GM18861 (cell line): ENCODE data around the gene TAF6.
A peak's percentile ranks its signal among the peaks of the same experiment; 100 is the strongest.

Source experiments
- ATAC-seq: cut with Tn5 transposase; IDR thresholded peaks from one replicate; pipeline ENCODE4 v1.9.1; 2021; ENCODE audit not compliant: unreplicated experiment

The TAF6 gene

DNA sequence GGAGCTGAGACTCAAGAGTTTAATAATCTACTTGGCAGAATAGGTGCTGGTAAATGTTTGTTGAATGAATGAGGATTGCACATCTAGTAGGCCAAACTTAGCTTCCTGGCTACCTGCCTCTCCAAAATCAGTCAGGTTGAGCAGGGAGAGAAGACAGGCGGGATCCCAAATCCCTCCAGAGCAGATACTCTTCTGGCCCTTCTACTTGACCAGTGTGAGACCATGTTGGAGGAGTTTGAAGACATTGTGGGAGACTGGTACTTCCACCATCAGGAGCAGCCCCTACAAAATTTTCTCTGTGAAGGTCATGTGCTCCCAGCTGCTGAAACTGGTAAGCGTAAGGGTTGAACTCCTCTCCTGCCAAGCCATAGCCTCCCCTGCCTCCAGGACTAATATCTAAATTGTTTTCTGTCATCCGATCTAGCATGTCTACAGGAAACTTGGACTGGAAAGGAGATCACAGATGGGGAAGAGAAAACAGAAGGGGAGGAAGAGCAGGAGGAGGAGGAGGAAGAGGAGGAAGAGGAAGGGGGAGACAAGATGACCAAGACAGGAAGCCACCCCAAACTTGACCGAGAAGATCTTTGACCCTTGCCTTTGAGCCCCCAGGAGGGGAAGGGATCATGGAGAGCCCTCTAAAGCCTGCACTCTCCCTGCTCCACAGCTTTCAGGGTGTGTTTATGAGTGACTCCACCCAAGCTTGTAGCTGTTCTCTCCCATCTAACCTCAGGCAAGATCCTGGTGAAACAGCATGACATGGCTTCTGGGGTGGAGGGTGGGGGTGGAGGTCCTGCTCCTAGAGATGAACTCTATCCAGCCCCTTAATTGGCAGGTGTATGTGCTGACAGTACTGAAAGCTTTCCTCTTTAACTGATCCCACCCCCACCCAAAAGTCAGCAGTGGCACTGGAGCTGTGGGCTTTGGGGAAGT lies 5.4 kb upstream of the TAF6 start:
- no peak for ATAC-seq

DNA sequence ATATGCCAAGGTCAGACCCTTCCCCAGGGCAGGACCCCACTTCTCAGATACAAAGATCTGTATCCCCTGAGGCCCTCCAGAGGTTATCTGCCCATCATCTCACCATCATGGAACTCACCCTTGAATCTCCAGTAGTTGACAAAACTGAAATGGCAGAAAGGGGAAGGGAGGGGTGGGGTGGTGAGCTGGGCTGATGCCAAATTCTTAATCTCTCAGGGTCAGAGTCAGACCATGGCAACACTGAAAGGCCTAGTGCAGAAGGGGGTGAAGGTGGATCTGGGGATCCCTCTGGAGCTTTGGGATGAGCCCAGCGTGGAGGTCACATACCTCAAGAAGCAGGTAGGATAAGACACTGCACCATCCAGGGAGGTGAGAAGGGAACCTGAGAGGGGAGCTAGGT lies 3.4 kb upstream of the TAF6 start:
- no peak for ATAC-seq

DNA sequence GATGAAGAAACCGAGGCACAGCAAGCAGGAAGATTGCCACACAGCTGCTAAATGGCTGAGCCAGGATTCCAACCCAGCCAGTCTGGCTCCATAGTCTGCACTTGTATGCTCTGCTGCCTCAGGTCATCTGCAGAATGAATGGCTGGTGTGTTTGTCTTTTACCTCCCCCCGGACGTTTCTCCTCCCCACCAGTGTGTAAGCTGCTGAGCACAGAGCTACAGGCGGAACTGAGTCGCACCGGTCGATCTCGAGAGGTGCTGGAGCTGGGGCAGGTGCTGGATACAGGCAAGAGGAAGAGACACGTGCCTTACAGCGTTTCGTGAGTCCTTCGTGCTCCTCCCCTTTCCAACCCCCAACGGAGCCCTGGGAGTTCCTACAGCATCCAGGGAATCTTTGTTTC lies 2.9 kb upstream of the TAF6 start:
- no peak for ATAC-seq

DNA sequence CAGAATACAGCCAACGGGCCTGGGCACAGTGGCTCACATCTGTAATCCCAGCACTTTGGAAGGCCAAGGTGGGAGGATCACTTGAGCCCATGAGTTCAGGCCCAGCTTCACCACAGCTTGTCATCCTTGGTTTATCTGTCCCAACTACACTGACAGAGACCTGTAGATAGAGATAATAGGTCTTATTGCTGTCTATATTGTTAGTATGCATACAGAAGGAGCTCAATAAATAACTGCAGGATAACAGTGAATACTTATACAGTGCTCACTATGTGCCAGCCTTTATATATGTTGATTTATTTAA lies 1.5 kb upstream of the TAF6 start:
- ATAC-seq = no peak

DNA sequence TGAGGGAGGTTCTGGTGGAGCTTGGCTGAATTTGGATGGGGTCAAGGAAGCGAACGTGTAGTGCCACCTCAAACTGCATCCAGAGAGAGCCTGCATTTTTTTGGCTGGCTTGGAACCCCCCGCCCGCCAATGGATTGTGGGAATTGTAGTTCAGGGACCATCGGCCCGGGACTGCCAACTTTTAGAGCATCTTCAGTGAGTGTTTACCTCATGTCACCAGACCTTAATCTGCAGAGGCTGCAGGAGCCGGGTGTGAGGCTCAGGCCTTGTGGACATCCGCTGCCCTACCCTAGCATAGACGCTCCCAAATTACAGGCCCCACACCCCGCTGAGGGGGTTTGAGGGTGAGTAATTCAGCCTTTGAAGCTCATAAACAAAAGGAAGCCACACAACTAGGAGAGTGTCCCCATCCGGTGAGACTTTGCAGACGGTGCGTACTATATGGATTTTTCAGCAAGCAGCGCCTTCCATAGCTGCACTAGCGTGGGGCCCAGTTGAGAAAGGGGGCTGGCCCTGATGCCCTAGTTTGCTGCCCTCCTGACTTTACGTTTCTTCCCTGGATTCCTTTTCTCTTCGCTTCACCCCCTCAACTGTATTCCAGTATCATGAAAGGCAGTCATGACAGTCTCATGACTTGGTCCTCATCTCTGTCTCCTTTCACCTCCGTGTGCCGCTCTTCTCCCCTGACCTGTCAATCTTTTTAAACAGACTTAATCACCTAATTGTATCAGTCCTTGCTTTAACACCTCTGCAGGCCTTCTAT lies 993 bp upstream of the TAF6 start:
- ATAC-seq = peak; percentile 35

DNA sequence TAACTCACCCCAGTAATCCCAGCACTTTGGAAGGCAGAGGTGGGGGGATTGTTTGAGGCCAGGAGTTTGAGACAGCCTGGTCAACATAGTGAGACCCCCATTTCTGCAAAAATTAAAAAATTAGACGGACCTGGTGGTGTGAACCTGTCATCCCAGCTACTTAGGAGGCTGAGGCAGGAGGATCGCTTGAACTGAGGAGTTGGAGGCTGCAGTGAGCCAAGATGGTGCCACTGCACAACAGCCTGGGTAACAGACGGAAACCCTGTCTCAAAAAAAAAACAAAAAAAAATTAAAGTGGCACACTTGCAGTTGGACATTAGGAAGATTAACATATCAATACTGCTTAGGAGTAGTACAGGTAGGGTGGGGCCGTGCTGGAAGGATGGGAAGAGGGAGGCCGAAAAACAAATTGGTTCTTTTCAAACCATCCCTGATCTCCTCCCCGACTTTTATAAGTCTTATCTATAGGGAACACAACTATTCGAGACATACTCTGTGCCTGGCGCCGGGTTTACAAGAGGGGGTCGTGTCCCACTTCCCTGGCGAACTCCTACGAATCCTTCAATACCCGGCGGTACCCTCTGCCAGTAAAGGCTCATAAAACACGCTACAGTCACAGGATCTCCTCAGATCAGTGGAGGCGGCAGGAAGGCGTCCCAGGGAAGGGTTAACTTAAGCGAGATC lies 628 bp downstream of the TAF6 start:
- no peak for ATAC-seq

DNA sequence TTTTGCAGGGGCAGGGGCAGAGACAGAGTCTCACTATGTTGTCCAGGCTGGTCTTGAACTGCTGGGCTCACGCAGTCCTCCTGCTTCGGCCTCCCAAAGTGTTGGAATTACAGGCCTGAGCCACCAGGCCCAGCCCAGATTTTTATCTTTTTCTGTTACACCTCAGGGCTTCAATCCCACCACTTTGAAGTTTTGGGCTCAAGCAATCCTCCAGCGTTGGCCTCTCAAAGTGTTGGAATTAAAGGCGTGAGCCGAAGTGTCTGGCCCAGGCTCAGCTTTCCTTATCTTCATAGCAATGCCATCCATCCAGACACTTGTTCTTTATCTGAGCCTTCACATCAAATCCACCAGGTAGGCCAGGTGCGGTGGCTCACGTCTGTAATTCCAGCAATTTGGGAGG lies 4.1 kb downstream of the TAF6 start:
- ATAC-seq = no peak

DNA sequence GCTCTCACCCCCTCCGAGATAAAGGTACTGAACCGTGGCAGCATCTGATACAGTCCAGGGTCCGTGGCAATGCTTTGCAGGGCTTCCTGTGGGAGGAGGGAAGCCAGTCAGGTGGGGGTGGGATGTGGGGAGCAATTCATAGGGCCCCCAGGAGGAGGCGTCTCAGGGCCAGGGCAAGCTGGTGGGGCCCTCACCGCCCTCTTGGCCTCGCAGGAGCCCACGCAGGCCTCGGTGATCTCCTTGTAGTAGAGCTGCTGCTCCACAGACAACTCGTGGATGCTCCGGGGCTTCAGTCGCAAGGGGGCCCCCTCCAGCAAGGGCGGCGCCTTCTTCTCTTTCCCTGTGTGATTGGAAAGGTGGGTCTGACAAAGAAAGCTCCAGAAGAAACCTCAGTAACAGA lies 7.2 kb downstream of the TAF6 start:
- no peak for ATAC-seq

DNA sequence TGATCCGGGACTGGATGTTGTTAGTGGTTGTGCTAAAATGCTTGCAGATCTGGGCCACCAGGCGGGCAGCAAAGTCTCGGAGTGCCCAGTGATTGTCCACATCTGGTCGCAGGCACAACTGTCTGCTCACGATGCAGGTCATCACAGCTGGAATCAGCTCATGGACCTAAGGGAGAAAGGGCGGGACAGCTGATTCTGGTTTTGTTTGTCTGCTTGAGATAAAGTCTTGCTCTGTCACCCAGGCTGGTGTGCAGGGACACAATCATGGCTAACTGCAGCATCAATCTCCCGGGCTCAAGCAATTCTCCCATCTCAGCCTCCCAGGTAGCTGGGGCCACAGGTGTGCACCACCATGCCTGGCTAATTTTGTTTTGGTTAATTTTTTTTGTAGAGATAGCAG lies 8.0 kb downstream of the TAF6 start:
- ATAC-seq = no peak

DNA sequence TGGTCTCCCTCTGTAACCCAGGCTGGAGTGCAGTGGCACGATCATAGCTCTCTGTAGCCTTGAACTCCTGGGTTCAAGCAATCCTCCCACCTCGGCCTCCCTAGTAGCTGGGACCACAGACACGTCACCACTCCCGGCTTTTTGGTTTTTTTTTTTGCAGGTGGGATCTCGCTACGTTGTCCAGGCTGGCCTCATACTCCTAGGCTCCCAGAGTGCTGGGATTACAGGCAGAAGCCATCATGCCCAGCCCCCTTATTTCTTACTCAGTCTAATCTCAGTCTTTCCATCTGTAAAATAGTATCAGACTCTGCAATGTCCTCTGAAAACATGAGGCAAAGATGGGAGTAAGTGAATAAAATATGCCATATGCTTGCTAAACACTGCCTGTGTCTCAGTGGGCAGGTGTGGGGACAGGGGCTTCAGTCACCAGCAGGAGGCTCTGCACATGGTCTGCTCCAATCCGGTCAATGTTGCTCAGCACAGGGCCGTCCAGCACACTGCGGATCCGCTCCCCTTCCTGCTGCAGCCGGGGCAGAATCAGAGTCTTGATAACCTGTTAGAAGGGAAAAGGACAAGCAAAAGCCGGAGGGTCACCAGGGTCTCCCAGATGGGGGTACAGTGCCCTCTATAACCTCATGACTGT lies 9.5 kb downstream of the TAF6 start:
- no peak for ATAC-seq

DNA sequence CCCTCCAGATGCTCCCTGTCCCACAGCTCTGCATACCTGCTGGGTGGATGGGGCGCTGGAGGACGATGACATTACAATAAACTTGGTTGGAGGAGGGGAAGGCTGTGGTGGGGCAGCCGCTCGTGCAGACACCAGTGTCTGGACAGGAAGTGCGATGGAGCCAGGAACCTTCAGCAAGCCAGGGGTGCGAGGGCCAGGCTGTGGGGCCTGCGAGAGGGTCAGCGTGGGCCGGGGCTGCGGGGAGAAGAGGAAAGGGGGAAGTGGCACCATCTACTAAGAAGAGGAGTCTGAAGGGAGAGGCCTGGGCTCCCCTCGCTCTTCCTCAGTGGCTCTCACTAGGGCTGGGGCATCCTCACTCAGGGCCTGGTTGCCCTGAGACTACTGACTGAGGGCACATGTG lies 11.3 kb downstream of the TAF6 start:
- ATAC-seq = no peak

DNA sequence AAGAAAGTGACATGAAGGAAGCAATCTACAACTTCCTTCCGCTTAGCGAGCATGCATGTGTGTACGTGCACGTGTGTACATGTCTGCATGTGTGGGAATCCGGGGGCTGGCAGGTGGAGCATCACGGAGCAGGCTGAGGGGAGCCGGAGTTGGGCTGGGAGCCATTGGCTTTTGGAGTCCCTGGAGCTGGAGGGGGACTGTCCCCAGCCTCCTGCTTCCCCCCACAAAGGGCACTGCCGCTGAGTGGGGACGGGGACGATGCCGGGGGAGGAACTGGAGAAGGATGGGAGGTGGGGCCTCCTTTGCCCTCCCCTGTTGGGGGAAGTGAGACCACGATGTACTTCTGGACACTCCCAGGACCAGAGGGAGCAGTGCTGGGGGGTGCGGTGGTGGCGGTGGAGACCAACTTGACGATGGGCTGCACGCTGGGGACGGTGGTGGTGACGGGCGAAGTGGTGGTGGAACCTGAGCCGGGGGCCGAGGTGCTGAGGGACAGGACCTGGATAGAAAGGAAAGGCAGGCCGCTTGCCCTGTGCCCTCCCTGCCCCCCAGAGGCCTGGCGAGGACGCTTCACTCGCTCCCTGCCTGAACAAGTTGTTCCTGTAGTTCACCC lies 11.9 kb downstream of the TAF6 start:
- no peak for ATAC-seq

DNA sequence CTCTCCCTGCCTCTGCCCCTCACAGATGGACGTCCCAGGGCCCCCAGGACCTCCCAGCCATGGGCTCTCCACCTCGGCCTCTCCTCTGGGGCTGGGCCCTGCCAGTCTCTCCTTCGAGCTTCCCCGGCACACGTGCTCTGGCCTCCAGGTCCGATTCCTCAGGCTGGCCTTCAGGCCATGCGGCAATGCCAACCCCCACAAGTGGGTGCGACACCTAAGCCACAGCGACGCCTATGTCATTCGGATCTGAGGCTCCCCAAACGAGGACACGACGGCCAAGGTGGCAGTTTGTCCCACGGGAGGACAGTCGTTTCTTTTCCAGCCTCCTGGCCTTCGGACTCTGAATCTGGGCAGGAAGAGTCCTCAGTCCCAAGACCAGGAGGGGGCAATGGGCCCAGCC lies 12.5 kb downstream of the TAF6 start:
- no peak for ATAC-seq

DNA sequence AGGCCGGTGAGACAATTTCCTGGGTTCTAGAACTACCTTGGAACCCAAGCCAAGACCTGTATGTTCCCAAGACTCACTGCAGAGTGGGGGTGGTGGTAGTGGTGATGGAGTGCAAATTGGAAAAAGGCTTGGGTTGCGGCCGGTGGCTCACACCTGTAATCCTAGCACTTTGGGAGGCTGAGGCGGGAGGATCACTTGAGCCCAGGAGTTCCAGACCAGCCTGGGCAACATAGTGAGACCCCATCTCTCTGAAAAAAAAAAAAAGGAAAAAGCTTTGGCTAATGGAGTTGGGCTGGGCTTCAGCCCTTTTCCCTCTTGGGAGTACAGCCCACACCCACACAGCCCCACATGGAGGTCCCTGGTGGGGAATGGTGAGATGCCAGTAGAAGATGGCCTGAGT lies 13.6 kb downstream of the TAF6 start:
- no peak for ATAC-seq

DNA sequence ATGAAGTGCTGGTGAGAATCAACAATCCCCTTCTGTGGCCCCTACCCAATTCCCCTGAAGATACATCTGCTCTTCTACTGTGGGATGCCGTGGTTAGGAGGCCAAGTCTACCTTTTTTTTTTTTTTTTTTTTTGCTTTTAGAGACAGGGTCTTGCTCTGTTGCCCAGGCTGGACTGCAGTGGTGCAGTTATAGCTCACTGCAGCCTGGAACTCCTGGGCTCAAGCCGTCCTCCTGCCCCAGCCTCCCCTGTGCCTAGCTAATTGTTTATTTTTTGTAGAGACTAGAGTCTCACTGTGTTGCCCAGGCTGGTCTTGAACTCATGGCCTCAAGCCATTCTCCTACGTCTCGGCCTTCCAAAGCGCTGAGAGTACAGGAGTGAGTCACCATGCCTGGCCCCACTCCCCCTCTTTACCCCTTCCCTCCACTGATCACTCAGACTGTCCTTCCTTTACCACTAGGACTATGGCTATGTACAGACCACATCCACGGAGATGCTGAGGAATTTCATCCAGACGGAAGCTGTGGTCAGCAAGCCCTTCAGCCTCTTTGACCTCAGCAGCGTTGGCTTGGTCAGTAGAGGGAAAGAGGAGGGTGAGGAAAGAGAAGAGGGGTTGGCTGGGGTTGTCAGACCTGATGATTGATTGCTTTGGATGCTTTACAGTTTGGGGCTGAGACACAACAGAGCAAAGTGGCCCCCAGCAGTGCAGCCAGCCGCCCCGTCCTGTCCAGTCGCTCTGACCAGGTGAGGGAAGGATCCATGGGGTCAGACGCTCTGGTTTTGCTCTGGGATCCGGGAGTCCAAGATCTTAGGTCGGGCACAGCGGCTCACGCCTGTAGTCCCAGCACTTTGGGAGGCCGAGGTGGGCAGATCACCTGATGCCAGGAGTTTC lies 16.0 kb downstream of the TAF6 start:
- no peak for ATAC-seq

DNA sequence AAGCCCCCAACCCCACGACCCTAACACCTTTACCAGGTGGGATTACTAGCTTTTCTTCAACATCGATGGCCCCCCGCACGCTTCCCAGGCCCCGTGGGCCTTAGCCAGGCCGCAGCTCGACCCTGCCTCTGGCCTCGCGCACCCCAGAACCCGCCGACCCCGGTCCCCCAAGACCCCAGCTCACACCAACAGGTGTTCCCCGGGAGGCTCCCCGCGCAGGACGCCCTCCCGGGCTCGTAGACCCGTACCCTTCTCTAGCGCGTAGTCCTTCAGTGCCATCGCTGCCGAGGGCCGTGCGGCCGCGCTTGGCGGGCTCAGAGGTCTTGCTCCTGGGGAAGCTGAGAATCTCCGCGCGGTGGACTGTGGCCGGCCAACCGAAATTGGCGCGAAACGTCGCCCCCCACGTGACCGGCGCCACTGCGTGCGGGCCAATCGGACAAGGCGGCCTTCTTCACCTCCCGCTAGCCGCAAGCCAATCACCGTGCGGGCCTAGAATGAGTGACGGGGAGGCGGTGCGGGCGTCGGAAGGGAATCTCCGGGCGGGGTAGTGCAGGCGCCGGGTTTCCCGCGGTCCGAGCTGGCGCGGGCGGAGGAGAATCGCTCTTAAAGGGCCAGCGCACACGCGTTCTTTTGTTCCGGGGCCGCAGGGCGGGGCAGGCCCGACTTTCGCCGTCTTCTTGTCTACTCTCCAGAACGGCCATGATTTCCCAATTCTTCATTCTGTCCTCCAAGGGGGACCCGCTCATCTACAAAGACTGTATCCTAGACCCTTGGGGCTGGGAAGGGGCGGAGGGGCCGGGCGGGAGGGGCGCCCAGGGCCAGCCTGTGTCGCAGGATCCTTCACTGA lies 17.9 kb downstream of the TAF6 start, which contains the start of the genes AP4M1 and MCM7:
Gene AP4M1 (plus strand): TSS at position 628 of the 847 bp plus-strand sequence. CDS start 72 bp downstream, at position 700.
Gene MCM7 (minus strand): TSS at position 382 of the 847 bp plus-strand sequence. CDS start 103 bp downstream, at position 279.
- ATAC-seq = peak; percentile 71

DNA sequence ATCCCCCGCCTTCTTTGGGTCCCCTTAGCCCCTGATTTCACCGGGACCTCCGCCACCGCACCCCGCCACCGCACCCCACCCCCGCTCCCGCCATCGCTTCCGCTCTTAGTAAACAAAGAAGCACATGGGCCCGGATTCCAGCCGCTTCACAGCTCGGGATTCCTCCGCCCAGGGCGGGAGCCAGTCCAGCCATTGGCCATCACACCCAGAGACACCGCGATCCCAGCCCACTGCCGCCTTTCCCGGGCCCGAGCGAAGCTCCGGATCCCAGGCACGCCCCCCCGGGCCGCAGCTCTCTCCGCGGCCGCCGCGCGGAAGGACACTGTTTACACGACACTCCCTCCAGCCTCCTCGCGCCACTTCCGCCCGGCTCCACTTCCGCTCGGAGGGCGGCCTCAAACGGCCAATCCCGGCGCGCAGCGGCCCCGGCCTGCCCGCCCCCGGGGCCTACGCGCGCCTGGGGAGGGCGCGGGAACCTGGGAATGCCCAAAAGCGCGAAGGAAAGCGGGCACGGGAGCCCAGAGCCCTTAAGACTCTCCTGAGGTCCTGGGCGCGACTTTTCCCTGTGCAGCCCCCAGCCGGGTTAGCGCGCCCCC lies 18.6 kb downstream of the TAF6 start:
- ATAC-seq = peak; percentile 54

DNA sequence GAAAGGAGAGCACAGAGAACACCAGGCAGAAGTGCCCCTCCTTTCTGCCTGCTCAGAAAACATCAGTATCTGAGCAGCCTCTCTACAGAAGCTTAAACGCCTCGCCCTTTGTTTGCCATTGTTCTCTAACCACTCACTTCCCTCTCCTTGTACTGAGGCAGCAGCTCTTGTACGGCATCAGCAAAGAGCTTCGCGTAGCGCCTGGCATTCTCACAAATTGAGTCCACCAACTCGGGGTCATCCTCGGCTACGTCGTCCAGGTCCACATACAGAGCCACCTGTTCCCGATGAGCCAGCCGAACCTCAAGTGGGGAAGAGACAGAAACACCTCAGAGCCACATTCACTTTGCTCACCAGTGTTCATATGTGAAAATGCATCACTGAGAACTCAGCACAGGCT lies 19.7 kb downstream of the TAF6 start:
- ATAC-seq = no peak
